Caco-2 (cell line): ENCODE measurements around the gene HERPUD2. TPM values are rescaled to one million over a fixed set of nuclear protein-coding genes. Genes with fewer than 3 reads are reported as not detected.

Experiments
- BruUV-seq: library from RNA; stranded (reverse); fragments of 400-500 nt; replicated peaks from 2 replicates; lab custom pipeline; 2021; lab: Mats Ljungman, UMichigan
- CTCF ChIA-PET: fragments of 300-600 bp; sonication (Branson Sonifier 250); formaldehyde crosslinking; loops from one replicate; lab custom pipeline; 2022; ENCODE audit warnings: antibody characterized with exemption; lab: Charles Lee
- POLR2A ChIA-PET: fragments of 300-600 bp; sonication (Branson Sonifier 250); formaldehyde crosslinking; loops from one replicate; lab custom pipeline; 2022; ENCODE audit warnings: antibody characterized with exemption; lab: Charles Lee
- DNase-seq, 2 experiments: peaks; one replicate each; pipeline versions ENCODE4 v3.0.0 to v3.0.0-alpha.2; 2020 to 2022
- H3K27me3 ChIP-seq: replicated peaks from 2 replicates; pipeline ENCODE4 v1.6.0; 2011; ENCODE audit warnings: low read length; ENCODE audit not compliant: control insufficient read depth, insufficient read depth
- H3K36me3 ChIP-seq: 2 replicates; pipeline ENCODE4 v1.5.1; 2011; ENCODE audit warnings: low read length; ENCODE audit not compliant: control insufficient read depth, insufficient read depth
- H3K4me1 ChIP-seq: fragments of 250-450 bp; sonication (Bioruptor Pico); 2 replicates; pipeline ENCODE4 v1.5.1; 2020; ENCODE audit warnings: mild to moderate bottlenecking
- H3K4me3 ChIP-seq: 2 replicates; pipeline ENCODE4 v1.5.1; 2011; ENCODE audit warnings: low read depth, mild to moderate bottlenecking, control low read depth, low read length
- H3K9me3 ChIP-seq: fragments of 250-450 bp; sonication (Bioruptor Pico); 2 replicates; pipeline ENCODE4 v1.5.1; 2020; ENCODE audit warnings: mild to moderate bottlenecking, moderate library complexity
- H3K27ac Mint-ChIP-seq: one replicate; pipeline ENCODE4 v1.8.0; 2022; ENCODE audit warnings: mixed read lengths; ENCODE audit not compliant: unreplicated experiment
- H3K27me3 Mint-ChIP-seq: one replicate; pipeline ENCODE4 v1.8.0; 2022; ENCODE audit warnings: mixed read lengths; ENCODE audit not compliant: insufficient read depth, unreplicated experiment
- H3K36me3 Mint-ChIP-seq: one replicate; pipeline ENCODE4 v1.8.0; 2022; ENCODE audit warnings: mild to moderate bottlenecking, mixed read lengths; ENCODE audit not compliant: insufficient read depth, unreplicated experiment
- H3K4me1 Mint-ChIP-seq: one replicate; pipeline ENCODE4 v1.8.0; 2022; ENCODE audit warnings: low read depth, mixed read lengths; ENCODE audit not compliant: unreplicated experiment
- H3K4me3 Mint-ChIP-seq: one replicate; pipeline ENCODE4 v1.8.0; 2022; ENCODE audit warnings: mild to moderate bottlenecking, moderate library complexity, mixed read lengths; ENCODE audit not compliant: unreplicated experiment
- H3K9me3 Mint-ChIP-seq: one replicate; pipeline ENCODE4 v1.8.0; 2022; ENCODE audit warnings: mixed read lengths; ENCODE audit not compliant: unreplicated experiment
- CTCF ChIP-seq, 2 experiments: fragments of 200-600 bp in 1 of 2; IDR thresholded peaks; 1 replicate in 1 of 2; 2 replicates in 1 of 2; pipeline versions ENCODE4 v1.5.1 to v1.8.0; 2011 to 2022; ENCODE audit warnings: antibody characterized with exemption in 1 of 2, control low read depth in 1 of 2, inconsistent platforms in 1 of 2, low read depth in 1 of 2, low read length in 1 of 2, mild to moderate bottlenecking in 1 of 2, moderate library complexity in 1 of 2; ENCODE audit not compliant: insufficient read depth in 1 of 2, severe bottlenecking in 1 of 2, unreplicated experiment in 1 of 2
- intact Hi-C: fragments of 100-400 bp; cut with micrococcal nuclease; formaldehyde crosslinking; loops from one replicate; pipeline ENCODE4 v1.10.0; 2022; ENCODE audit not compliant: unreplicated experiment
- total RNA-seq: library from RNA; stranded (reverse); gene quantifications from 2 replicates; pipeline ENCODE4 v1.2.3, GENCODE V29; 2022

HERPUD2 gene
- total RNA-seq, 1 experiment from 2014 or later = 25.2 TPM

GRCh38 chr7:35735396-35735795 lies 40.5 kb upstream of the HERPUD2 start:
- Histone ChIP-seq H3K4me3 (no peak overlapping the region), H3K9me3 (no peaks in the 10 kb centered on the region), H3K36me3 (no peaks in the 10 kb centered on the region), H3K4me1 (peaks cover 51% of the 10 kb centered on the region), H3K27me3 (no peaks in the 10 kb centered on the region)
- Mint-ChIP-seq H3K27ac (no peak overlapping the region), H3K9me3 (no peaks in the 10 kb centered on the region), H3K36me3 (peaks cover 7% of the 10 kb centered on the region), H3K27me3 (no peaks in the 10 kb centered on the region), H3K4me3 (no peak overlapping the region), H3K4me1 (peaks cover 39% of the 10 kb centered on the region)
- ChIA-PET CTCF (interaction anchor here (2.0 kb wide), 1 partner anchor 26 kb away, joined by 7 read pairs; no protein-coding TSS in a partner anchor), POLR2A (no interaction called here)
- intact Hi-C loops = no loop called here
- no peak for TF ChIP-seq CTCF (IDR thresholded peaks at IDR 0.05; ENCODE audit: insufficient read depth in 1 of 2, low read depth in 1 of 2, low read length in 1 of 2, severe bottlenecking in 1 of 2, unreplicated experiment in 1 of 2)
- no TSS peak for BruUV-seq
- no peak for DNase-seq

GRCh38 chr7:35734001-35734483 lies 39.1 kb upstream of the HERPUD2 start:
- no peak for DNase-seq
- intact Hi-C loops = no loop called here
- Mint-ChIP-seq H3K36me3 (peaks cover 7% of the 10 kb centered on the region), H3K9me3 (no peaks in the 10 kb centered on the region), H3K4me3 (no peak overlapping the region), H3K27me3 (no peaks in the 10 kb centered on the region), H3K27ac (peak overlapping the region; percentile 1), H3K4me1 (peaks cover 48% of the 10 kb centered on the region)
- CTCF ChIA-PET = no interaction called here
- TF ChIP-seq CTCF (IDR thresholded peaks at IDR 0.05; ENCODE audit: insufficient read depth in 1 of 2, low read depth in 1 of 2, low read length in 1 of 2, severe bottlenecking in 1 of 2, unreplicated experiment in 1 of 2) = no peak
- POLR2A ChIA-PET = no interaction called here
- H3K4me1 ChIP-seq = peaks cover 65% of the 10 kb centered on the region
- H3K36me3 ChIP-seq = no peaks in the 10 kb centered on the region
- H3K4me3 ChIP-seq = no peak overlapping the region
- H3K27me3 ChIP-seq = no peaks in the 10 kb centered on the region
- BruUV-seq = no TSS peak
- no peaks in the 10 kb centered on the region for H3K9me3 ChIP-seq

GRCh38 chr7:35731349-35731748 lies 36.4 kb upstream of the HERPUD2 start:
- Histone ChIP-seq H3K4me1 (peaks cover 58% of the 10 kb centered on the region), H3K9me3 (no peaks in the 10 kb centered on the region), H3K27me3 (no peaks in the 10 kb centered on the region), H3K36me3 (no peaks in the 10 kb centered on the region), H3K4me3 (no peak overlapping the region)
- no TSS peak for BruUV-seq
- H3K27ac Mint-ChIP-seq = peak overlapping the region; percentile 5
- POLR2A ChIA-PET = interaction anchor here (0.7 to 1.0 kb wide), 2 partner anchors 69 to 1034 kb away, joined by 3 read pairs; partner anchors contain the start of gene SEPTIN7
- DNase-seq = no peak
- intact Hi-C loops = no loop called here
- no peaks in the 10 kb centered on the region for H3K36me3 Mint-ChIP-seq
- no peak overlapping the region for H3K4me3 Mint-ChIP-seq
- H3K27me3 Mint-ChIP-seq = no peaks in the 10 kb centered on the region
- no peaks in the 10 kb centered on the region for H3K9me3 Mint-ChIP-seq
- CTCF ChIA-PET = no interaction called here
- no peak for TF ChIP-seq CTCF (IDR thresholded peaks at IDR 0.05; ENCODE audit: insufficient read depth in 1 of 2, low read depth in 1 of 2, low read length in 1 of 2, severe bottlenecking in 1 of 2, unreplicated experiment in 1 of 2)
- H3K4me1 Mint-ChIP-seq = peaks cover 50% of the 10 kb centered on the region
